ENCODE results near the gene EML4. TPM values are rescaled to one million over a fixed set of nuclear protein-coding genes. Genes with fewer than 3 reads are reported as not detected.
A peak's percentile ranks its signal among the peaks of the same experiment; 100 is the strongest.
"Not testable (repeated sequence)": the region's sequence is repeated elsewhere in the genome, so short reads cannot be mapped to it uniquely, and the experiment has no call there.

The EML4 gene
- total RNA-seq, 4 donors from 2014 or later, result 14.5 to 23.2 (median 17.8) TPM

GRCh38 chr2:42127425-42128424 lies 41.4 kb upstream of the EML4 start:
- Histone ChIP-seq H3K4me1 (peaks cover 24 to 56% (median 48%) of the 10 kb centered on the region in 4 donors), H3K9me3 (no peaks in the 10 kb centered on the region), H3K27ac (replicated peaks in 1 of 4) (peak overlapping the region in 1 of 4 donors; percentile 0), H3K4me3 (no peak overlapping the region), H3K27me3 (no peaks in the 10 kb centered on the region), H3K36me3 (no peaks in the 10 kb centered on the region)
- intact Hi-C loops (cut with DNase I), result no loop called here
- 83% methylated on average over 4 of the region's 5 CpGs for WGBS
- DNase-seq (ENCODE audit: extremely low spot score), result no peak
- TF ChIP-seq POLR2AphosphoS5 (IDR thresholded peaks at IDR 0.05) (no peak), POLR2A (IDR thresholded peaks at IDR 0.05; ENCODE audit: low read depth) (no peak), EP300 (IDR thresholded peaks at IDR 0.05) (no peak)
- TF ChIP-seq, protein P1, sequence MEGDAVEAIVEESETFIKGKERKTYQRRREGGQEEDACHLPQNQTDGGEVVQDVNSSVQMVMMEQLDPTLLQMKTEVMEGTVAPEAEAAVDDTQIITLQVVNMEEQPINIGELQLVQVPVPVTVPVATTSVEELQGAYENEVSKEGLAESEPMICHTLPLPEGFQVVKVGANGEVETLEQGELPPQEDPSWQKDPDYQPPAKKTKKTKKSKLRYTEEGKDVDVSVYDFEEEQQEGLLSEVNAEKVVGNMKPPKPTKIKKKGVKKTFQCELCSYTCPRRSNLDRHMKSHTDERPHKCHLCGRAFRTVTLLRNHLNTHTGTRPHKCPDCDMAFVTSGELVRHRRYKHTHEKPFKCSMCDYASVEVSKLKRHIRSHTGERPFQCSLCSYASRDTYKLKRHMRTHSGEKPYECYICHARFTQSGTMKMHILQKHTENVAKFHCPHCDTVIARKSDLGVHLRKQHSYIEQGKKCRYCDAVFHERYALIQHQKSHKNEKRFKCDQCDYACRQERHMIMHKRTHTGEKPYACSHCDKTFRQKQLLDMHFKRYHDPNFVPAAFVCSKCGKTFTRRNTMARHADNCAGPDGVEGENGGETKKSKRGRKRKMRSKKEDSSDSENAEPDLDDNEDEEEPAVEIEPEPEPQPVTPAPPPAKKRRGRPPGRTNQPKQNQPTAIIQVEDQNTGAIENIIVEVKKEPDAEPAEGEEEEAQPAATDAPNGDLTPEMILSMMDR (IDR thresholded peaks at IDR 0.05), result no peak

DNA sequence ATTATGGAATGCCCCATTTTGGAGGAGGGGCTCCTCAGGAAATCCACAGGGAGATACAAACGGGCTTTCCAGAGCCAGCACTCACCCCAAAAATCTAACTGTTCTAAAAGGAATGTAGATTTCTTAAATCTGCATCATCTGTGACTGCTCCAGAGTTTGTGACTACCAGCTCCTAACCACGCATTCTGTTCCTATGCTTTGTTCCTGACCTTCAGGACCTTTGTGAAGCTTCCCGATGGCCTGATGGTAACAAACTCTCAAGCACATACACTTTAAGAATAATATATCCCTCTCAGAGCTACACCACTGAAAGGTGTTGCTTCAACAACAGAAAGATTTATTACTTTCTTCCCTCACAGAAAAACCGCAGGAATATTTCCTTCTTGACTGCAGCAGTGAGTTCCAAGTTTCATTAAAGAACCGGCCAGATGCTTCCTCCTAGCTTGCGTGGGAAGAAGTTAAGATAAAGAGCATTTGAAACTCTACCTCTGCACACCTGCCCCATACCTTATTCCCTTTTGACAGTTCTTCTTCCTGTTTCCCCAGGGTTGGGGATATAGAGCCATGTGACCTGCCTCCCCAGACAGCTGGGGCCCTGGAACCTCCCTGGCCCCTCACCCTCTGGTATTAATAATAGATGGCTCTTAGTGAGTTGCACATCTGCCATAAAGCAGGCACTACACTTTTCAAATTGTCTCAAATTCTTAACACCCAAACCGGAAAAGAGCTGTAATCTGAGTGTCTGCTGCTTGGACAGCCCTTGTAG lies 40.2 kb upstream of the EML4 start:
- WGBS, result 45% methylated on average over 7 of the region's 7 CpGs
- Histone ChIP-seq H3K9me3 (no peaks in the 10 kb centered on the region), H3K4me1 (peaks cover 34 to 68% (median 60%) of the 10 kb centered on the region in 4 donors), H3K27ac (replicated peaks in 1 of 4) (peak overlapping the region in 3 of 4 donors; percentile 0 to 25 (median 8)), H3K36me3 (no peaks in the 10 kb centered on the region), H3K4me3 (no peak overlapping the region), H3K27me3 (no peaks in the 10 kb centered on the region)
- intact Hi-C loops (cut with DNase I), result no loop called here
- TF ChIP-seq, protein P1 (IDR thresholded peaks at IDR 0.05), result no peak
- TF ChIP-seq POLR2AphosphoS5 (IDR thresholded peaks at IDR 0.05) (no peak), POLR2A (IDR thresholded peaks at IDR 0.05; ENCODE audit: low read depth) (no peak), EP300 (IDR thresholded peaks at IDR 0.05) (no peak)
- no peak for DNase-seq (ENCODE audit: extremely low spot score)

- WGBS, result 100% methylated on average over 1 of the region's 1 CpG
- Histone ChIP-seq H3K4me1 (peaks cover 34 to 72% (median 60%) of the 10 kb centered on the region in 4 donors), H3K9me3 (no peaks in the 10 kb centered on the region), H3K36me3 (no peaks in the 10 kb centered on the region), H3K4me3 (no peak overlapping the region), H3K27me3 (no peaks in the 10 kb centered on the region), H3K27ac (replicated peaks in 1 of 4) (peak overlapping the region in 2 of 4 donors; percentile 8 to 25)
- intact Hi-C loops (cut with DNase I), result no loop called here
- no peak for DNase-seq (ENCODE audit: extremely low spot score)
- TF ChIP-seq POLR2AphosphoS5 (IDR thresholded peaks at IDR 0.05) (no peak), POLR2A (IDR thresholded peaks at IDR 0.05; ENCODE audit: low read depth) (no peak), EP300 (IDR thresholded peaks at IDR 0.05) (no peak)
- TF ChIP-seq, protein P1 (IDR thresholded peaks at IDR 0.05), result no peak
Observed at GRCh38 chr2:42129487-42129852, 39.7 kb upstream of the EML4 start.

DNA sequence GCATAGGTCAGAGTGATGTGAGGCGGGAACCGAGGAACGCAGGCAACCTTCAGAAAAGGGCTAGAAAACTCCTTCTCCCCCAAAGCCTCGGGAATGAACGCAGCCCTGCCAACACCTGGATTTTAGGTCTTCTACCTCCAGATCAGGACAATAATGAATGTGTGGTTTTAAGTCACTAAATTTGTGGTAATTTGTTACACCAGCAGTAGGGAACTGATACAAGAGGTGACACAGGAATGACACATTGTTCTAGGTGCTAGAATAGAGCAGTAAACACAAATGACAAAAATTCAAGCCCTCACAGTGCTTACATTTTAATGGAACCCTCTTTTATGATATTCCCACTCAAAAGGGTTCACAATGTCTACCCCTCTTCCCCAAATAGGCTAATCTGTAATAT lies 39.2 kb upstream of the EML4 start:
- WGBS, result 96% methylated on average over 5 of the region's 5 CpGs
- H3K4me1 ChIP-seq, result peaks cover 34 to 72% (median 60%) of the 10 kb centered on the region in 4 donors
- intact Hi-C loops (cut with DNase I), result loop anchor here (5.0 kb wide), 1 partner anchor 42 kb away; no protein-coding TSS in a partner anchor

DNA sequence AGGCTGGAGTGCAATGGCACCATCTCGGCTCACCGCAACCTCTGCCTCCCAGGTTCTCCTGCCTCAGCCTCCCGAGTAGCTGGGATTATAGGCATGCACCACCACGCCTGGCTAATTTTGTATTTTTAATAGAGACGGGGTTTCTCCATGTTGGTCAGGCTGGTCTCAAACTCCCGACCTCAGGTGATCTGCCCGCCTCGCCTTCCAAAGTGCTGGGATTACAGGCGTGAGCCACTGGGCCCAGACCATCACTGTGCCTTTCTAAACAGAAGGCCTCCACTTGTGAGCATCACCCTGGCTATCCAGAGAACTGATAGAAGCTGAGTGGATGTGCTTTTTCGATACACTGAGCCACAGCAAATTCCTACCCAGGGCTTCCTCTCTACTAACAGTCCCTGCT lies 38.3 kb upstream of the EML4 start:
- WGBS, result over 99% methylated on average over 10 of the region's 10 CpGs
- not testable (repeated sequence) for H3K9me3 ChIP-seq; H3K27me3 ChIP-seq; H3K4me3 ChIP-seq; H3K36me3 ChIP-seq; DNase-seq (ENCODE audit: extremely low spot score)
- intact Hi-C loops (cut with DNase I), result loop anchor here (5.0 kb wide), 1 partner anchor 41 kb away; no protein-coding TSS in a partner anchor
- peaks cover 30 to 68% (median 57%) of the 10 kb centered on the region in 4 donors for H3K4me1 ChIP-seq
- peak overlapping the region in 2 of 4 donors; percentile 80 to 84 for H3K27ac ChIP-seq (replicated peaks in 1 of 4)

More for the DNA sequence above, 39.2 kb upstream of the EML4 start:
- H3K9me3 ChIP-seq, result no peaks in the 10 kb centered on the region
- DNase-seq (ENCODE audit: extremely low spot score), result no peak
- H3K36me3 ChIP-seq, result no peaks in the 10 kb centered on the region
- no peaks in the 10 kb centered on the region for H3K27me3 ChIP-seq
- H3K27ac ChIP-seq (replicated peaks in 1 of 4), result no peak overlapping the region
- H3K4me3 ChIP-seq, result no peak overlapping the region
- TF ChIP-seq, protein P1 (IDR thresholded peaks at IDR 0.05), result no peak
- TF ChIP-seq POLR2A (IDR thresholded peaks at IDR 0.05; ENCODE audit: low read depth), result no peak
- no peak for TF ChIP-seq EP300 (IDR thresholded peaks at IDR 0.05)
- no peak for TF ChIP-seq POLR2AphosphoS5 (IDR thresholded peaks at IDR 0.05)
